Activated CD4-positive, alpha-beta T cell treated with anti-CD3 and anti-CD28 coated beads, Interleukin-2, amount 50 U/mL, for 4 hours (primary cell): ENCODE results near the gene DDX31.

ENCODE experiments used
- DNase-seq, 2 experiments: peaks; one replicate each; pipeline ENCODE4 v3.0.0-alpha.2; 2020

DDX31 gene

GRCh38 chr9:132671620-132672412 lies 2.0 kb upstream of the DDX31 start:
- no peak for DNase-seq

GRCh38 chr9:132670457-132671391 lies 941 bp upstream of the DDX31 start, which contains the start of gene GTF3C4:
TSS of gene GTF3C4 (plus strand) at chr9:132670464. CDS start at chr9:132670599, 135 bp downstream.
- DNase-seq: peak; percentile 34 to 36

GRCh38 chr9:132669319-132669697 lies 475 bp downstream of the DDX31 start:
- no peak for DNase-seq

- no peak for DNase-seq
Observed at GRCh38 chr9:132663851-132664250, 5.9 kb downstream of the DDX31 start.

GRCh38 chr9:132663117-132663516 lies 6.7 kb downstream of the DDX31 start:
- no peak for DNase-seq

- DNase-seq: no peak
Observed at GRCh38 chr9:132662152-132662945, 7.4 kb downstream of the DDX31 start.

GRCh38 chr9:132656299-132656698 lies 13.5 kb downstream of the DDX31 start:
- no peak for DNase-seq

GRCh38 chr9:132651259-132651658 lies 18.5 kb downstream of the DDX31 start:
- DNase-seq: no peak

GRCh38 chr9:132648685-132649084 lies 21.1 kb downstream of the DDX31 start:
- no peak for DNase-seq

GRCh38 chr9:132648283-132648682 lies 21.5 kb downstream of the DDX31 start:
- no peak for DNase-seq

GRCh38 chr9:132647806-132648205 lies 22.0 kb downstream of the DDX31 start:
- DNase-seq: no peak

GRCh38 chr9:132647355-132647754 lies 22.4 kb downstream of the DDX31 start:
- DNase-seq: no peak

GRCh38 chr9:132646726-132647125 lies 23.1 kb downstream of the DDX31 start:
- DNase-seq: no peak

GRCh38 chr9:132645711-132646110 lies 24.1 kb downstream of the DDX31 start:
- no peak for DNase-seq

- no peak for DNase-seq
Observed at GRCh38 chr9:132645306-132645705, 24.5 kb downstream of the DDX31 start.

- no peak for DNase-seq
Observed at GRCh38 chr9:132644251-132644650, 25.5 kb downstream of the DDX31 start.

- DNase-seq: no peak
Observed at GRCh38 chr9:132641216-132641615, 28.6 kb downstream of the DDX31 start.

GRCh38 chr9:132639322-132639721 lies 30.5 kb downstream of the DDX31 start:
- no peak for DNase-seq

GRCh38 chr9:132638240-132638639 lies 31.5 kb downstream of the DDX31 start:
- no peak for DNase-seq

- no peak for DNase-seq
Observed at GRCh38 chr9:132637801-132638200, 32.0 kb downstream of the DDX31 start.

GRCh38 chr9:132637351-132637750 lies 32.4 kb downstream of the DDX31 start:
- DNase-seq: no peak

GRCh38 chr9:132634327-132634726 lies 35.5 kb downstream of the DDX31 start:
- DNase-seq: no peak
